AG20443 (cell line): ENCODE results near the gene GYPB.
"Not testable (repeated sequence)": the region's sequence is repeated elsewhere in the genome, so short reads cannot be mapped to it uniquely, and the experiment has no call there.

Experiments
- DNase-seq: peaks from one replicate; pipeline ENCODE4 v3.0.0; 2012; ENCODE audit warnings: low spot score, mixed read lengths

GYPB gene

DNA sequence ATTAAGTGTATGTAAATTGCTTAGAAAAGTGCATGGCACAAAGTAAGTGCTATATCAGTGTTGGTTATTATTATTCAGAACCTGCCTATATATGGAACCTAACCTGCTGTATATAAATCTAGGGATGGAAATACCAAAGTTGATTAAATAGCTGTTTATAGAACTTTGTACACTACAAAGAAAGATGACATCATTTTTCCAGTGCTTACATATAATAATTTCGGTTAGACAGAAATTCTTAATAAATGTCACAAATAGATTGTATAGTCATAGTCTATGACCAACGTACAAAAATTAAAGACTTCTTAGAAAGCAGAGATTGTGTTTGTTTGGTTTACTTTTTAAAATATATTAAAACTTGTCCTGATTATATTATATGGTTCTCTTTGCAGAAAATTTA lies 4.4 kb downstream of the GYPB start:
- no peak for DNase-seq

DNA sequence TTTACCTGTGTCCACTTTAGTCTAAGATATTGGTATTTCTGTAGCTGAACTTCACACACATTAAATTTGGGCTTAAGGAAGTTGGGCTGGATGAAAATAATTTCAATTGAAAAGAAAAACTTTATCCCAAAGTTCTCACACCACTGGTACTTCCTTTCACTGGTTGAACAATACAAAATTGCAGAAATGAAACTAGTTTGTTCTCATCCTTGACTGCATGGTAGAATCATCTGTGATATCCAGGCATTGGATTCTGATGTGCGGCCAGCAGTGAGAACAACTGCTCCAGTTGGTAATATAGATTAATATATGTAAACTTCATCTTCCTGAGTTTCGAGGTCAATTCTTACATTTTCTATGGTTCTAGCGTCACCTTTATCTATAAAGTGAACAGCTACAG lies 10.6 kb downstream of the GYPB start:
- DNase-seq, result not testable (repeated sequence)

DNA sequence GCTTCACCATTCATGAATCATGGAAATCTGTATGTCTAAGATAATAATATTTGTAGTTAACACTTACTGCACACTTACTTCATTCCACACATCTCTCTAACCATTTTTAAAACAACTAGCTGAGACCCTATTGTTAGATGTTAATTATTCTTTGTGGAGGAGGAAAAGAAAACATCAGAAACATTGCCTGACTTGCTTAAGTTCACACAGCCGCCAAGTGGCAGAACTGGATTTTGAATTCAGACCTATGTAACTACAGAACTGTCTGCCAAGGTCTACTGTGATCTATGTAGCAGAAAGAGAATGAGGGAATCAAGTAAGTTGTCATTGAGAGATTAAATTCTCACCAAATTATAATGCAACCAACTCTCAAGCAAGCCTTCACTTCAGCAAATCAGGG lies 11.2 kb downstream of the GYPB start:
- not testable (repeated sequence) for DNase-seq

DNA sequence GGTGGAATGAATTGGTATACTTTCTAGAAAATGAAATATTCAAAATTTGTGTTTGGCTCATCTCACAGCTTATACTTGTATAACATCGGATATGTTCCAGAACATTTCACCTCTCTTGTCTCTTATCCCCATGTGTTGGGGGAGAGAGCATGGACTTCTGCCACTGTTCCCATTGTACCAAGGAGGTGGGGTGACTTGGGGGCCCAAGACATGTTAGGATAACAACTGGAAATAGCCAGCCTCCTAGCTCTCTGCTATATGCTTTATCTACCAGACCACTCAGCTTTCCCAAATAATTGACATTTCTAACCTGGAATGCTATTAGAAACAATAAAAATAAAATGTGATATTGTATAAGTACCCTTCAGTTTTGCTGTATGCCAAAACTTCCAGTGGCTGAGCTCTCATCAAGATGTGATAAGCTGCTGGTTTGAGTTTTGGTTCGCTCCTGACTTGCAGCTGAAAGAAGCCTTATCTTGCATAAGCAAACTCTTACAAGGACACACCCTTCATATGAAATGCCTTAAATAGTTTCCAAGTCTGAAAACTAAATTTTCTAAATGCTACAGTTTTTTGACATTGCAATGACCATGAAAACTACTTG lies 12.9 kb downstream of the GYPB start:
- DNase-seq, result peak; percentile 5

DNA sequence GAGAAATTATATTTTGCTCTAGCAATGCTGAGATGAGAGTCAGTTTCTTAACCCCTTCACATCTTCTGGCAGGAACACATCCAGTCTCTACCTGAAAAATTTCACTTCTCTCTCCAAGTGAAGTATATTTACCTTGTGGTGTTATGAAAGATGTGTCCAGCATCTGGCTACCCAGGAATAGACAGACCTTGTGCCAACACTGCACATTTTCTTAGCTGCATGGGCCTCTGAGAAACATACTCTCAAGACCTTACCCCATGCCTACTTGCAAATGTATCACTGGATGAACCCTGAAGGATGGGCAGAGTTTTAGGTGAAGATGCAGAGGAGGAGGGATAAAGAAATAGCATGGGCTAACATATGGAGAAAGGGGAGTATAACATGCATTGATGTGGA lies 13.6 kb downstream of the GYPB start:
- not testable (repeated sequence) for DNase-seq

DNA sequence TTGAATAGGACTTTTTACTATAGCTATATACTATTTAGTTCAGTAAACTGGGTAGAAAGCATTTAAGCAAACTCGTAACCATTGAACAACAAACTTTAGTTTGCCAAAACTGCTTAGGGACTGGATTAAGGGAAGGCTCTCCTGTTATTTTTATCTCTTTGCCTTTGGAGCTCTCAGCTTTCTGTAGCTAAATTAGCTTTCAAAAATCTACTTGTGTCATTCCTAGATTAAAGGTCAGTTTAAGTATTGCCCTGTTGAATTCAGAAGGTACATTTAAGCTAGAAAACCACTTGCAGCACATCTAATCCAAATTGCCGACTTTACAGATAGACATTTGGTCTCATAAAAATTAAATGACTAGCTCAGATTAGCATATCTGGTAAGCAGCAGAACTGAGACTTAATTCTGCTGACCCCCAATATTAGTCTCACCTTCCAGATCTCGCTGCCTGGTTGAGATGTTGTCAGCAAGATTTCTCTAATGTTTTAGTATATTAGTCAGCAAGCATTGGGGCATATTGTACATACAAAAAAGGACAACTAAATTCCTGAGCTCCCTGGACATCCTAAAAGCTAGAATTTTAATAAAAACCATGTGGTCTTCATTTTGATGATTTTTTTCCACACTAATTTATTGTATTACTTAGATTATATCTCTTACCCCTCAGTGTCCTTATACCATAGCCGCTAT lies 14.2 kb downstream of the GYPB start:
- DNase-seq, result peak; percentile 34

DNA sequence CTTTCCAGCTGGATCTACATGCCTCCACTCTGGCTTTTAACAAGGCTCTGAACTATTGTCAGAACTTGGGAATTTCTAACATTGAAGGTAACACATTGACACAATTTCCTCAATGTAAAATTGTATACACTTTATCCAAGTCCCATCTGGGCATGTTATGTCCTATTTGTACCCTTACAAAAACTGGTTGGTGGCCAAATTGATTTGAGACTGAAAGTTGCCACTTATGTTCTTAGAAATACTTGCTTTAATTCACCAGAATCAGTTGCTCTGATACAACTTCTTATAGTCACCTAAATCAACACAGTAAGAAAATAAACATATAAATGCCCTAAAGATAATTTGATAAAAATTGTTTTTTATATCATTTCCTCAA lies 15.3 kb downstream of the GYPB start:
- not testable (repeated sequence) for DNase-seq

DNA sequence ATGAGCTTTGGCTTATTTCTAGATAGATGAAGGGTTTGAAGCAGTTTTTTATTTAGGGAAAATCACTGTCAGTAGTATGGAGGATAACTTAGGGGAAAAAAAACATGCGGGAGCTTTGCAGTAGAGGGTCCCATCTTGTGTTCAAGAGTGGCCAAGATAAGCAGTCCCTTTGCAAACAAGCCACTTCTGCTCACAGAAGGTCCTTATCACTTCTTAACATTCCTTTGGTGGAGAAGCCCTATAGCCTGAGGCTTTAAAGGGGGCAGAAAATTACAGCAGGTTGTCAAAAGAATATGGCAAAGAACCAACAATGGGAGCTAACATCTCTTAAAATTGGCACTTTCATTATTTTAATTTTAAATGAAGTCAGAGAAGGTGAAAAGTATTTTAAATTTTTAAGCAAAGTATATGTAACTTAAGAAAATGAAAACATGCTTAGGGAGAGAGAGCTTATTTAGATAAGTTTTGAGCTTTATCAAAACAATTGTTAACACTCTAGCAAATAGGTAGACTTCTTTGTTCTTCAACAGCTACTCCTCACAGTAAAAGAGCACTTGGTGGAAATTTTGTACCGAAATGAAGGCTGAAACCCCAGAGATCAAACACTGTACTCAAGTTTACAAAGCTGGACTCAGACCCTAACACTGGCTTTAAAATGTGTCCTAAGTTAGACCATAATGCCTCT lies 15.8 kb downstream of the GYPB start:
- not testable (repeated sequence) for DNase-seq

DNA sequence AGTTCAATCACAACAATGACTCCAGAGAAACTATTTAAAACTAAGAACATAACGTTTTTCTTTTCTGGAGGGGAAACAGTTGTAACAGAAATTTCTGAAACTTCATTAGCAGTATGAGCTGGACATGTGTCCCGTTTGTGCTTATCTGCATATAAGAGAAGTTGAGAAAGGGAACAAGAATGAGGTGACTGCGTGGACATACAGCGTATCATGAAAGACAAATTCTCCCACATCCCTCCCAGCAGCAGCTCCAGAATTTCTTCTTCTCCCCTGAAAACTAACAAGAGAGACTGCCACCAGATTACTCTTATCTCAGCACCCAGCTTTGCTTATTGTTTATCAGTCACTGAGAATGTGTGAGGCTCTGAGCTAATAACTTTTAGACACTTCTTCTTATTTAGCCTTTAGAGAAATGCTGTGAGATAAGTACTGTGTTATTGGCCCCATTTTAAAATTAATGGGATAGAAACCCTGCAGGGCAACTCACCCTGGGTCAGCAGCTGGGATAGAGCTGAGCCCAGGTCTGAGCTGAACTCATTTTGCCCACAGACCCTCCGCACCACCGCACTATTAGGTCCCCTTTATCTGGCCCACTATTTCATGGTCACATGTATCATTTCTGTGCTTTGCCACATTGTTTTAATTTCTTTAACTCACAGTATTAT lies 18.7 kb downstream of the GYPB start:
- not testable (repeated sequence) for DNase-seq

DNA sequence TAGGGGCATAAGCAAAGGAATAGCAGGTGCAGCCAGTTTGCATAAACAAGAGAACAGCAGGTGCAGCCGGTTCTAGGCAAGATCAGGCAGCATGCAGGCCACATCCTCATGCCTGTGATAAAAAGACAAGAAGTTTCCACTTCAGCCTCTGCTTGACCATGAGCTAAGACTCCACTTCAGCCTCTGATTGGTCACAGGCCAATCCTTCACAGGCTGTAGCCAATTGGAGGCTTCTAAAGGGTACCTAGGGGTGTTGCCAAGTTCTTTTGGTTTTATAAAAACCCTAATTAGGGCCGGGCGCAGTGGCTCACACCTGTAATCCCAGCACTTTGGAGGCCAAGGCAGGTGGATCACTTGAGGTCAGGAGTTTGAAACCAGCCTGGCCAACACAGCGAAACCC lies 23.0 kb downstream of the GYPB start:
- not testable (repeated sequence) for DNase-seq

DNA sequence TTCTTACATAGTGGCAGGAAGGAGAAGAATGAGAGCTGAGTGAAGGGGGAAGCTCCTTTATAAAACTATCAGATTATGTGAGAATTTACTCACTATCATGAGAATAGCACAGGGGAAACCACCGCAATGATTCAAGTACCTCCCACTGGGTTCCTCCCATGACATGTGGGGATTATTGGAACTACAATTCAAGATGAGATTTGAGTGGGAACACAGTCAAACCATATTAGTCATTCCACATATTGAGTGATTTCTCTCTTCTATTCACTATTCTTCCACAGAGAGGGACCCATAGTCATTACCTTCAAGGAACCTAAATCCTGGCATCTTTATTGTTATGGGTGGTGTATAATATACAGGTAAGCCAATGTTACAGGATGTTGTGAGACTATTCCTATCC lies 27.4 kb downstream of the GYPB start:
- not testable (repeated sequence) for DNase-seq

DNA sequence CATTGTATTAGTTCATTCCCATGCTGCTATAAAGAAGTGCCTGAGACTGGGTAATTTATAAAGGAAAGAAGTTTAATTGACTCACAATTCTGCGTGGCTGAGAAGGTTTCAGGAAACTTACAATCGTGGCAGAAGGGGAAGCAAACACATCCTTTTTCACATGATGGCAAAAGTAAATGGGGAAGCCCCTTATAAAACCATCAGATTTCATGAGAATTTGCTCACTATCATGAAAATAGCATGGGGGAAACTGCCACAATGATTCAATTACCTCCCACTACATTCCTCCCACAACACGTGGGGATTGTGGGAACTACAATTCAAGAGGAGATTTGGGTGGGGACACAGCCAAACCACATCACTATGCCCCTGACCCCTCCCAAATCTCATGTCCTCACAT lies 28.5 kb downstream of the GYPB start:
- not testable (repeated sequence) for DNase-seq

DNA sequence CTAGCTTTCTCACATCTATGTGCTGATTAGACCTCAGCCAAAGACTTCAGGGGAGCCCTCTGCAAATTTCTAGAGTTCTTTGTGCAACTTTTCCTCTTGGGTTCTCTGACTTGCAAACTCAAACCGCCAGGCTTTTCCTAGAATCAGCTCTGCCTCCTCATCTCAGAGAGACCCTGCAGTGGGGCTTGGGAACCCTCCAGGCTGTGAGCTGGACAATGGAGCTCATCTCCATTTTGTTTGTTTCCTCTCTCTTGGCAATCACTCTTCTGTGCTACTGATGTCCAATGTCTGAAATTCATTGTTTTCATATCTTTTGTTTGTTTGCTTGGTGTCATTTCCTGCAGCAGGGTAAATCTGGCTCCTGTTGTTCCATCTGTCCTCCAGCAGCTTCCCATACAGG lies 33.0 kb downstream of the GYPB start:
- no peak for DNase-seq

DNA sequence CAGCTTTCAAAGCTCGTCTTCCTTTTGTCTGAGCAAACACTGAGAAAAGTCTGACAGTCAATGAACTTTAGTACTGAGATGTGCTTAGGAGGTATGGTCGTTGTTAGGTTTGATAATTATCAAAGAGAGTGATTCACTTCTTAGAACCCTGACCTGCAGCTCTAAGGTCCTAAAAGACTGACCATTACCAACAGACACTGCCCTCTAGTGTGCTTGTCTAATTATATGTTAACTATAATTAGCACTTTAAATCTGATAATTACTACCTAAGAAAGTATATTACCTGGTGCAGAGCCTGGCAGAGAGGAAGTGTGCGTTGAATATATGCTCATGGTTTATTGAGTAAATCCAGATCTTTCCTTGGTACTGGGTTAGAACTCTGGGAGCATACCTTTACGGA lies 38.4 kb downstream of the GYPB start:
- peak; percentile 8 for DNase-seq

DNA sequence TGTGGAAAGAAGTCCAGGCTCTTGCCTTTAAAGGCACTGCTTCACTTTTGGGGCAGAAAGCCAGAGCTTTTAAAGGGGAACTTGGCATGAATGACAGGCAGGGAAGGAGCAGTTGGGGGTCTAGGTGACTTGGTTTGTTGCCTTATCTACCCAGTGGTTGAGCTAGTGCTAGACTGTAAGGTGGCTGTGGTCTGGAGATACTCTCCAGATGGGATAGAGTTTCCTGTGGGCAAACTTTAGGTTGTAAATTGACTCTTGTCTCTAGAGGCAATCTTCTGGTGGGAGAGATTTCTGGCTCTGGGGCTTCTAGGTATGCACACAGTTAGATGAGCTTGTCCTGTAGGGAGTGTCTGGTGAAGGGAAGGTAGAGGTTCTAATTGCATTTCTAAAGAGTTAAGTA lies 43.7 kb downstream of the GYPB start:
- DNase-seq, result not testable (repeated sequence)

DNA sequence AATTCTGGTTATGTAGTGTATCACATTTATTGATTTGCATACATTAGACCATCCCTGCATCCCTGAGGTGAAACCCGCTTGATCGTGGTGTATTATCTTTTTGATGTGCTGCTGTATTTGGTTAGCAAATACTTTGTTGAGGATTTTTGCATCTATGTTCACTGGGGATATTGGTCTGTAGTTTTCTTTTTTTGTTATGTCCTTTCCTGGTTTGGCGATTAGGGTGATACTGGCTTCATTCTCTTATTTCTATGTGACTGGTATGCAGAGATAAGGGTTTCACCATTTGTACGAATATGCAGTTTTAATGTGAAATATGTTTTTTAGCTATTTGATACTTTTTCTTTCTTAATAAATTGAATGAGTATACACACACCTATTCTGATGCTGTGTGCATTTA lies 45.2 kb downstream of the GYPB start:
- not testable (repeated sequence) for DNase-seq

DNA sequence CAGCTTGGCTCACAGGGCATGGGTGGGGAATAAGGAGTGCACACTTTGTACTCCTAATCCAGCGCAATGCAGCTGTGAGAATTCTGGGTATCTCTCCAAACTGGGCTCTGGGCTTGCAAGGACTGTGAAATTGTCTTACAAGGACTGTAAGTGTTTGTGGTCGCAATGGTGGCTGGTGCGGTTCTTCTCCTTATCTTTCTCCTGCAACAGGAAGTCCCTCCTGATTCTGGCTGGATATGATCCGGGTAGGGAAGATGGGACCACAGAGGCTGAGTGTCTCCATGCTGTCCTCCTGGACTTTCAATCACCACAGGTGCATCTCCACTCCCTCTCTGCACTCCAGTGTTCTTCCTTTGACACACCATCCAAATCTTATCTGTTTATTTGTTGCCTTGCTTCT lies 58.1 kb downstream of the GYPB start:
- no peak for DNase-seq

DNA sequence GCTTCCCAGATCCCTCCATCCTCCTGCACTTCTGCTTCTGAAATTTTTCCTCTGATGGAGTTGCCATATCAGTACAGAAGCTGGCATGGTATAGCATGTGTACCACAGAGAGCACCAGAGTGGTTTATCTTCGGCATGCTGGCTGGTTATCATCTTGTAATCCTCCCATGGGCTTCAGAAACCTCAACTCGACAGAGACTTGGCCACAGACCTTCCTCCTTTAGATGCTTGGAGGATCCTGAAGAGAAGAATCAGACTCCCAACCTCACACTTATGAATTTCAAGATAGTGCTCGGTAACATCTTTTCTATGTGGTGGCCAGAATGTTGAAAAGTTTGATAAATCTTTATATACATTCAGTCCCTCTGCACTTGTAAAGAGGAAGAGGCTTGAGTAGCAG lies 63.9 kb downstream of the GYPB start:
- DNase-seq, result not testable (repeated sequence)

DNA sequence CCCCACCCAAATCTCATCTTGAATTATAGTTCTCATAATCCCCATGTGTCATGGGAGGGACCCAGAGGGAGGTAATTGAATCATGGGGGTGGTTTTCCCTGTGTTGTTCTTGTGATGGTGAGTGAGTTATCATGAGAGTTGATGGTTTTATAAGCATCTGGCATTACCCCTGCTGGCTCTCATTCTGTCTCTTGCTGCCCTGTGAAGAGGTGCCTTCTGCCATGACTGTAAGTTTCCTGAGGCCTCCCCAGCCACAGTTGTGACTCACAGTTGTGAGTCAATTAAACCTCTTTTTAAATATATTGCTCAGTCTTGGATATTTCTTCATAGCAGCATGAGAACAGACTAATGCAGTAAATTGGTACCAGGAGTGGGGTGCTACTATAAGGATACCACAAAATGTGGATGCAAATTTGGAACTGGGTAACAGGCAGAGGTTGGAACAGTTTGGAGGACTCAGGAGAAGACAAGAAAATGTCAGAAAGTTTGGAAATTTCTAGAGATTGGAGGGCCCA lies 67.7 kb downstream of the GYPB start:
- not testable (repeated sequence) for DNase-seq

DNA sequence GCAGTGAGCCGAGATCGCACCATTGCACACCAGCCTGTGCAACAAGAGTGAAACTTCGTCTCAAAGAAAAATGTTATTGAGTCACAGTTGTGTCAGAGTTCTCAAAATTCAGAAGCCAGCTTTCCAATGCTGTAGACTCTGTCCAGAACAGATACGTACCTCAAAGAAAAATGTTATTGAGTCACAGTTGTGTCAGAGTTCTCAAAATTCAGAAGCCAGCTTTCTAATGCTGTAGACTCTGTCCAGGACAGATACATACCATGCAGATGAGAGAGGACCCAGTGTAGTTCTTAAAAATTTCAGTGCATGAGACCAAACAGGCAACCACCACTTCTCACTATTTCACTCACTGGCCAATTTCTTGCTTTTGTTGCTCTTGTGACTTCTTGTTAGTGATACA lies 68.2 kb downstream of the GYPB start:
- DNase-seq, result peak; percentile 7

DNA sequence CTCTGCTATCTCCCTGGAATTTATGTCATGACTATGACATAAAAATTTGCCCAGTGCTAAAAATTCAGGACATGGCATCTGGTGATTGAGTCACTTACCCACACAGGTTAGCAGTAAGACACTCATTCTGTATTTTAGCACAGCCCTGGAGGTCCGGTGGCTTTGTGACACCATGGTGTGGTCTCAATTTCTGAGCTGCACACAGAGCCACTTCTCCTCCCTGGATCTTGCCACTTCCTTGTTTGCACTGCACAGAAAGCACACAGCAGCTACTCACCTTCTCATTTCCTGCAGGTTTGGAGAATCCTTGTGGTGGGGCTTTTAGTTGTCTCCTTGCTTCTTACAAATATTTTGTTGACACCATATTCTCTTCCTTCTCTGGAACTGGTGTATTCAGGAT lies 69.0 kb downstream of the GYPB start:
- DNase-seq, result not testable (repeated sequence)

DNA sequence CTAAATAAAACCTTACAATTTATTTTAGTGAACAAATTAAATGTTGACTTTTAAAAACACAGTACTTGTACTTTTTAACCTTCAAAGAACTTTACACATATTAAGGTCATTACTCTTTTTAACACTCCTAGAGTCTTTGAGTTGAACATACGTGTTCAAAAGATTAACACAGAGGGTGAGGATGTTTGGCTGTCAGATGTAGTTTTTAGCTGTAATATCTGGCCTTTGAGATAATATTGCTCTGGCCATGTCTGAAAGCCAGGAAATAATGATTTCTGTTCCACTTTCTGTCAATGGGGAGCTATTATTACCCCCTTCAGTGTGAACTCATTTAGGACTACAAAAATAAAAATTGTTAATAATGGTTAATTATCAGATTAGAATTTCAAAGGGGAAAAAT lies 71.7 kb downstream of the GYPB start:
- DNase-seq, result not testable (repeated sequence)
